ENCODE measurements around the gene DGKQ. TPM values are rescaled to one million over a fixed set of nuclear protein-coding genes. Genes with fewer than 3 reads are reported as not detected.

The DGKQ gene
- total and polyA plus RNA-seq, 9 of the 15 experiments (the other 6 are each of a cell fraction or from before 2014, with no cell fraction given): 0.17 to 22.0 (median 5.6) TPM

- TF ChIP-seq EP400 (IDR thresholded peaks at IDR 0.05) (peak; percentile 40; the same call in 1 of the 2 replicates), L3MBTL2 (IDR thresholded peaks at IDR 0.05) (peak; percentile 70), ARID3A (IDR thresholded peaks at IDR 0.05; ENCODE audit: borderline replicate concordance, low read depth, low read length) (no peak), ZBED1 (IDR thresholded peaks at IDR 0.05) (no peak), ZNF77 (CRISPR knock-in tag; IDR thresholded peaks at IDR 0.05) (no peak), BACH1 (tag; IDR thresholded peaks at IDR 0.05) (no peak; the same call in 1 of the 2 replicates), SIRT6 (IDR thresholded peaks at IDR 0.05; ENCODE audit: low read depth, low read length) (no peak), ZNF644 (tag; IDR thresholded peaks at IDR 0.05; ENCODE audit: low read depth) (no peak), CEBPG (CRISPR knock-in tag; IDR thresholded peaks at IDR 0.05) (peak; percentile 85), CEBPG (tag; conservative IDR thresholded peaks at IDR 0.05 in 1 of 2, IDR thresholded peaks at IDR 0.05 in 1 of 2) (peak; percentile 91 to 94), ZBTB33 (CRISPR knock-in tag; IDR thresholded peaks at IDR 0.05) (0 out of 2 replicates have a peak, but pooled peaks have one; percentile 25), SMARCE1 (IDR thresholded peaks at IDR 0.05) (peak; percentile 31; the same call in 1 of the 2 replicates), MTA3 (IDR thresholded peaks at IDR 0.05; ENCODE audit: borderline replicate concordance) (peak; percentile 50; the same call in 1 of the 2 replicates), ZNF146 (CRISPR knock-in tag; IDR thresholded peaks at IDR 0.05; ENCODE audit: unreplicated experiment) (no peak), SIN3A (IDR thresholded peaks at IDR 0.05; ENCODE audit: borderline replicate concordance in 2 of 2, control insufficient read depth in 1 of 2, low read depth in 2 of 2, low read length in 2 of 2) (no peak), ZNF175 (CRISPR knock-in tag; IDR thresholded peaks at IDR 0.05; ENCODE audit: low read depth) (0 out of 2 replicates have a peak, but pooled peaks have one; percentile 35), ZNF134 (CRISPR knock-in tag; conservative IDR thresholded peaks at IDR 0.05) (no peak), RUNX1 (IDR thresholded peaks at IDR 0.05; ENCODE audit: low read depth) (no peak)
- TF ChIP-seq, protein P1, sequence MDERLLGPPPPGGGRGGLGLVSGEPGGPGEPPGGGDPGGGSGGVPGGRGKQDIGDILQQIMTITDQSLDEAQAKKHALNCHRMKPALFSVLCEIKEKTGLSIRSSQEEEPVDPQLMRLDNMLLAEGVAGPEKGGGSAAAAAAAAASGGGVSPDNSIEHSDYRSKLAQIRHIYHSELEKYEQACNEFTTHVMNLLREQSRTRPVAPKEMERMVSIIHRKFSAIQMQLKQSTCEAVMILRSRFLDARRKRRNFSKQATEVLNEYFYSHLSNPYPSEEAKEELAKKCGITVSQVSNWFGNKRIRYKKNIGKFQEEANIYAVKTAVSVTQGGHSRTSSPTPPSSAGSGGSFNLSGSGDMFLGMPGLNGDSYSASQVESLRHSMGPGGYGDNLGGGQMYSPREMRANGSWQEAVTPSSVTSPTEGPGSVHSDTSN (CRISPR knock-in tag; IDR thresholded peaks at IDR 0.05; ENCODE audit: low read depth): no peak
- TF ChIP-seq, protein P1 (tag; conservative IDR thresholded peaks at IDR 0.05; ENCODE audit: low read depth): no peak
- TF ChIP-seq, protein P2, sequence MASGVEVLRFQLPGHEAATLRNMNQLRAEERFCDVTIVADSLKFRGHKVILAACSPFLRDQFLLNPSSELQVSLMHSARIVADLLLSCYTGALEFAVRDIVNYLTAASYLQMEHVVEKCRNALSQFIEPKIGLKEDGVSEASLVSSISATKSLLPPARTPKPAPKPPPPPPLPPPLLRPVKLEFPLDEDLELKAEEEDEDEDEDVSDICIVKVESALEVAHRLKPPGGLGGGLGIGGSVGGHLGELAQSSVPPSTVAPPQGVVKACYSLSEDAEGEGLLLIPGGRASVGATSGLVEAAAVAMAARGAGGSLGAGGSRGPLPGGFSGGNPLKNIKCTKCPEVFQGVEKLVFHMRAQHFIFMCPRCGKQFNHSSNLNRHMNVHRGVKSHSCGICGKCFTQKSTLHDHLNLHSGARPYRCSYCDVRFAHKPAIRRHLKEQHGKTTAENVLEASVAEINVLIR (CRISPR knock-in tag; IDR thresholded peaks at IDR 0.05): no peak
These were observed 5.8 kb upstream of the DGKQ start (continued) for GRCh38 chr4:978957-979701.
